ENCODE measurements around the gene HNF1A. TPM values are rescaled to one million over a fixed set of nuclear protein-coding genes. Genes with fewer than 3 reads are reported as not detected.

HNF1A gene
- total and polyA plus RNA-seq, 9 of the 15 experiments (the other 6 are each of a cell fraction or from before 2014, with no cell fraction given): not detected

DNA sequence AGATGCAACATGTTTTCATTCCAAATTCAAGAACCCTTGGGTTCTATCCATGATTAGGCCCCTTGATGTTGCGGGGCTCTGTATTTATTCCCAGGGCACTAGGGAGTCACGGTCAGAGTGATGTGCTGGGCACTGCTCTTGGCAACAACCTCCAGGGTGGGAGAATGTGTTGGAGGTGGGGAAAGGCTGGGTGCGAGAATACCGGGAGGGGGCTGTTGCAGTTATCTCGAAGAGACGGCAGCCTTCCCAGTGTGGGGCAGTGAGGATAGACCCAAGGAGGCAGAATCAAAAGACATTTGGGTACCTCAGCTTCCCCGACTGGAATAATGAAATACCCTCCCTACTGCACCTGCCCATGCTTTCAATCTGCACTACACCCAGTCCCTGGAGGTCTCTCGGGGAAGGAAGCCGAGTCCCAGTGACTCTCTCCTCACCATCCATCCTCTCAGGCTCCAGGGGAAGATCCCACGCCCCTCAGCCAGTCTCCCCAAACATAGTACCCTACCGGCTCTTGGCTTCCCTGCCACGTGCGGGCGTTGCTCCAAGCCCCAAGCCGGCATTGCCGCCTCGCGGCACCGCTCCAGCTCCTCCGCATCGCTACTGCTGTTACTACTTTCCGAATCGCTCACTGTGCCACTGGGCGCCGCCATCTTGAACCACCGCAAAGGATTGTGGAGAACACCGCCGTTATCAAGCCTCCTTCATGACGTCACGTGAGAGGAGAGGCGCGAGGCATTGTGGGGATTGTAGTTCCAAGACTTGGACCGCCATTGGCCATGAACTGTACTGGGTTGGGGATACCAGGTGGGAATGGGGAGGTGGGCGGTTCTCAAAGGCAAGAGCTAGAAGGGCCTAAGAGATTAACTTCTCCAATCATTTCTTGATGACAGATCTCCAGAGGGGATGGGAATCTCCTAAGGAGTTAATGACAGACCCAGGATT, 37.8 kb downstream of the HNF1A start, which contains the start of gene C12orf43 (continued):
- TF ChIP-seq ZFX (CRISPR knock-in tag; IDR thresholded peaks at IDR 0.05) (peak; percentile 51), THRAP3 (IDR thresholded peaks at IDR 0.05; ENCODE audit: borderline replicate concordance) (no peak), ZNF23 (CRISPR knock-in tag; IDR thresholded peaks at IDR 0.05) (no peak), CBX5 (IDR thresholded peaks at IDR 0.05; ENCODE audit: borderline replicate concordance, low read depth) (no peak), KDM5B (IDR thresholded peaks at IDR 0.05; ENCODE audit: insufficient replicate concordance, low read depth, low read length) (peak; percentile 84), ZNF263 (CRISPR knock-in tag; IDR thresholded peaks at IDR 0.05; ENCODE audit: borderline replicate concordance) (no peak), TOE1 (IDR thresholded peaks at IDR 0.05; ENCODE audit: borderline replicate concordance) (peak; percentile 93), TOE1 (CRISPR knock-in tag; IDR thresholded peaks at IDR 0.05; ENCODE audit: borderline replicate concordance, low read depth) (0 out of 2 replicates have a peak, but pooled peaks have one; percentile 58), EZH2 (IDR thresholded peaks at IDR 0.05; ENCODE audit: borderline replicate concordance, low read depth, low read length) (no peak), ZSCAN29 (IDR thresholded peaks at IDR 0.05) (no peak), NBN (IDR thresholded peaks at IDR 0.05; ENCODE audit: low read depth) (peak; percentile 96), STAG1 (CRISPR knock-in tag; IDR thresholded peaks at IDR 0.05; ENCODE audit: borderline replicate concordance) (no peak), BDP1 (IDR thresholded peaks at IDR 0.05; ENCODE audit: insufficient read depth, insufficient read length) (no peak), HOXB6 (CRISPR knock-in tag; IDR thresholded peaks at IDR 0.05; ENCODE audit: borderline replicate concordance) (no peak), TAF1 (IDR thresholded peaks at IDR 0.05; ENCODE audit: control insufficient read depth, extremely low read depth, insufficient read depth, low read length, severe bottlenecking) (peak; percentile 93), STAT5A (IDR thresholded peaks at IDR 0.05; ENCODE audit: borderline replicate concordance, low read length) (no peak), SIN3A (IDR thresholded peaks at IDR 0.05; ENCODE audit: borderline replicate concordance in 2 of 2, control insufficient read depth in 1 of 2, low read depth in 2 of 2, low read length in 2 of 2) (peak; percentile 73 to 79; a peak in 3 of 4 replicates), SAFB2 (IDR thresholded peaks at IDR 0.05; ENCODE audit: borderline replicate concordance, low read depth, low read length, severe bottlenecking) (no peak), DDX20 (tag; IDR thresholded peaks at IDR 0.05; ENCODE audit: low read depth) (no peak), MECOM (CRISPR knock-in tag; IDR thresholded peaks at IDR 0.05) (no peak)
- TF ChIP-seq, protein P1, sequence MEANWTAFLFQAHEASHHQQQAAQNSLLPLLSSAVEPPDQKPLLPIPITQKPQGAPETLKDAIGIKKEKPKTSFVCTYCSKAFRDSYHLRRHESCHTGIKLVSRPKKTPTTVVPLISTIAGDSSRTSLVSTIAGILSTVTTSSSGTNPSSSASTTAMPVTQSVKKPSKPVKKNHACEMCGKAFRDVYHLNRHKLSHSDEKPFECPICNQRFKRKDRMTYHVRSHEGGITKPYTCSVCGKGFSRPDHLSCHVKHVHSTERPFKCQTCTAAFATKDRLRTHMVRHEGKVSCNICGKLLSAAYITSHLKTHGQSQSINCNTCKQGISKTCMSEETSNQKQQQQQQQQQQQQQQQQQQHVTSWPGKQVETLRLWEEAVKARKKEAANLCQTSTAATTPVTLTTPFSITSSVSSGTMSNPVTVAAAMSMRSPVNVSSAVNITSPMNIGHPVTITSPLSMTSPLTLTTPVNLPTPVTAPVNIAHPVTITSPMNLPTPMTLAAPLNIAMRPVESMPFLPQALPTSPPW (CRISPR knock-in tag; IDR thresholded peaks at IDR 0.05): no peak
- TF ChIP-seq, protein P2, sequence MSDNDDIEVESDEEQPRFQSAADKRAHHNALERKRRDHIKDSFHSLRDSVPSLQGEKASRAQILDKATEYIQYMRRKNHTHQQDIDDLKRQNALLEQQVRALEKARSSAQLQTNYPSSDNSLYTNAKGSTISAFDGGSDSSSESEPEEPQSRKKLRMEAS (CRISPR knock-in tag; IDR thresholded peaks at IDR 0.05): peak; percentile 80
- TF ChIP-seq, protein P3, sequence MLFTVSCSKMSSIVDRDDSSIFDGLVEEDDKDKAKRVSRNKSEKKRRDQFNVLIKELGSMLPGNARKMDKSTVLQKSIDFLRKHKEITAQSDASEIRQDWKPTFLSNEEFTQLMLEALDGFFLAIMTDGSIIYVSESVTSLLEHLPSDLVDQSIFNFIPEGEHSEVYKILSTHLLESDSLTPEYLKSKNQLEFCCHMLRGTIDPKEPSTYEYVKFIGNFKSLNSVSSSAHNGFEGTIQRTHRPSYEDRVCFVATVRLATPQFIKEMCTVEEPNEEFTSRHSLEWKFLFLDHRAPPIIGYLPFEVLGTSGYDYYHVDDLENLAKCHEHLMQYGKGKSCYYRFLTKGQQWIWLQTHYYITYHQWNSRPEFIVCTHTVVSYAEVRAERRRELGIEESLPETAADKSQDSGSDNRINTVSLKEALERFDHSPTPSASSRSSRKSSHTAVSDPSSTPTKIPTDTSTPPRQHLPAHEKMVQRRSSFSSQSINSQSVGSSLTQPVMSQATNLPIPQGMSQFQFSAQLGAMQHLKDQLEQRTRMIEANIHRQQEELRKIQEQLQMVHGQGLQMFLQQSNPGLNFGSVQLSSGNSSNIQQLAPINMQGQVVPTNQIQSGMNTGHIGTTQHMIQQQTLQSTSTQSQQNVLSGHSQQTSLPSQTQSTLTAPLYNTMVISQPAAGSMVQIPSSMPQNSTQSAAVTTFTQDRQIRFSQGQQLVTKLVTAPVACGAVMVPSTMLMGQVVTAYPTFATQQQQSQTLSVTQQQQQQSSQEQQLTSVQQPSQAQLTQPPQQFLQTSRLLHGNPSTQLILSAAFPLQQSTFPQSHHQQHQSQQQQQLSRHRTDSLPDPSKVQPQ (CRISPR knock-in tag; IDR thresholded peaks at IDR 0.05; ENCODE audit: borderline replicate concordance): no peak

All from K562 (cell line).